Head of caudate nucleus (tissue), 42 donors: ENCODE results near the gene PTP4A2.

Experiments used
- DNase-seq, 42 donors: peaks; one replicate each; pipeline versions ENCODE4 v3.0.0 to v3.0.0-alpha.2; 2020 to 2021; ENCODE audit warnings: mixed read lengths in 7 of 42
- intact Hi-C: fragments of 100-400 bp; cut with DNase I; formaldehyde crosslinking; loops from one replicate; pipeline ENCODE4 v1.15.0; 2022

The PTP4A2 gene

DNA sequence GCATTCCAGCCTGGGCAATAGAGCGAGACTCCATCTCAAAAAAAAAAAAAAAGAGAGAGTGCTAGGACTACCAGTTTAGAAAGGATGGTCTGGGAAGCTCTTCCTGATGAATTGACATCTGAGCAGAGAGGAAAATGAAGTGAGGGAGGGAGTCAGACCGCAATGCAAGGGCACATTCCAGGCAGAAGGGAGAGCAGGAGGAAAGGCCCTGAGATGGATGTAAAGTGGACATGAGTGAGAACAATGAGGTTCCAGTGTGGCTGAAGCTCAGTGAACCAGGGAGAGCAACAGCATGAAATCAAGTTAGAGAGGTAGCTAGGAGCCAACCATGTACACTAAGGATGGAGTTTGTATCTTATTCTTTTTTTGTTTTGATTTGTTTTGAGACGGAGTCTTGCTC, 66.5 kb downstream of the PTP4A2 start:
- intact Hi-C loops: no loop called here
- no peak for DNase-seq

DNA sequence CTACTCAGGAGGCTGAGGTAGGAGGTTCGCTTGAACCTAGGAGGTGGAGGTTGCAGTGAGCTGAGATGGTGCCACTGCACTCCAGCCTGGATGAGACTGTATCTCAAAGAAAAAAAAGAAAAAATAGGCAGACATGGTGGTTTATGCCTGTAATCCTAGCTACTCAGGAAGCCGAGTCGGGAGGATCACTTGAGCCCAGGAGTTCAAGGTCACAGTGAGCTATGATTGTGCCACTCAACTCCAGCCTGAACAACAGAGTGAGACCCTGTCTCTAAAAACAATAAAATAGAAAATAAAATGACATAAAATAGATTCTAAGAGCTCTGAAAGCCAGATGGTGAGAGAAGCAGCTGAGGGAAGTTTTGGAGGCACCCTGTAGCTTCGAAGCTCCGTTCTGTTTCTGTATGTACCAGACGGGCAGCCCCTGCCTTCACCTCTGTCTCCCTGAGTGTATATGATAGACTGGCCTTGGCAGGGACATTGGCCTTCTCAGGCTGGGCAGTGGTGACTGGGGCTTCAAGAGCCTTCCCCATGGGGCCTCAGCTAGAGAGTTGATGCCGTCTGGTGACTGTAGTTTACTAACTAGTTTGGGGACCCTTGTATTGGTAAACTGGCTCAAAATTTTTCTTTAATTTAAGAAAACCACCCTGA, 68.0 kb downstream of the PTP4A2 start:
- DNase-seq: no peak
- intact Hi-C loops: no loop called here

DNA sequence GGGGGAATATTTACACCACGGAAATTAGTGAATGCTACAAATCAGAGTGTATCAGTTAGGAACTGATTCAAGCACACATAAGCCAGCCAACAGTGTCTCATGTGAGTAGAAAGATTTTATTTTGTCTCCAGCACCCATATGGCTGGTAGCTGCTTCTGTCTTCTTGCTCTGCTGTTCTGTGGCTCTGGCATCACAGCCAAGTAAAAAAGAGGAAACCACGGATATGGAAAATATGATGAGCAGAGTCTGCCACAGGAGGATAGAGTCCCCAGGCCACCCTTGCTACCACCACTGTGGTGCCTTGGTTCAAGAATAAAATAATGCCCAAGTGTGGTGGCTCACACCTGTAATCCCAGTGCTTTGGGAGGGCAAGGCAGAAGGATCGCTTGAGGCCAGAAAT, 68.7 kb downstream of the PTP4A2 start:
- intact Hi-C loops: no loop called here
- no peak for DNase-seq

DNA sequence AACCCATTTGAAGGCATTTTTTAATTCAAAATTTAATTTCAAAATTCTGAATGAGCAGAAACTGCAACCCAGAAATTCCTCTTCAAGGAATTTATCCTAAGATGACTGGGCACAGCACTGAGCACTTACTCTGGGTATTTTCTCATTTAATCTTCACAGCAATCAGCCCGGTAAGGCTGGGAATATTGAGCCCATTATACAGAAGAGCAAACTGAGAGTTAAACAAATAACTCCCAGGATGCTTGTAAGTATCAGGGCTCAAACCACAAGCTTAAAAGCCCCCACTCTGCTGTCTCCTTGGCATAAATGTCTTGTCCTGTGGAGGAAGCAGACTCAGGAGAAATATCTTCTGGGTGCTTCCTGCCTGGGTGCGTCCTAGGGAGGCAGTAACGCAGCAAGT, 69.3 kb downstream of the PTP4A2 start:
- DNase-seq: no peak
- intact Hi-C loops: no loop called here

DNA sequence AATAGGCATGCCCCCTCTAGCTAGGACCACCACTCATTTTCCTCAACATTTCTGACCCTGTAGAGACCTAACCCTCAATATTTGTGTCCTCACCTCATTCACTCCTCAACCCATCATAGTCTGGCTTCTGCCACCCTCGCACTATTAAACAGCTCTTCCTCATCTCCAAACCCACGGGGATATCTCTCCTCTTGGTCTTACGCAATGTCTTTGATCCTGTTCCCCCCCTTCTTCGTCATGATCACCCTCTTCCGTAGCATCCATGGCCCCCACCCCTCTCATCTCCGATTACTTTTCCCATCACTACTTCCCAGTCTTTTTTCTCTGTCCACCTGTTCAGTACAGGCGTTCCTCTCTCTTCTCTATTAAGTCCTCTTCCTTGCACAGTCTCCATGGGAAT, 70.6 kb downstream of the PTP4A2 start:
- DNase-seq: no peak
- intact Hi-C loops: no loop called here

DNA sequence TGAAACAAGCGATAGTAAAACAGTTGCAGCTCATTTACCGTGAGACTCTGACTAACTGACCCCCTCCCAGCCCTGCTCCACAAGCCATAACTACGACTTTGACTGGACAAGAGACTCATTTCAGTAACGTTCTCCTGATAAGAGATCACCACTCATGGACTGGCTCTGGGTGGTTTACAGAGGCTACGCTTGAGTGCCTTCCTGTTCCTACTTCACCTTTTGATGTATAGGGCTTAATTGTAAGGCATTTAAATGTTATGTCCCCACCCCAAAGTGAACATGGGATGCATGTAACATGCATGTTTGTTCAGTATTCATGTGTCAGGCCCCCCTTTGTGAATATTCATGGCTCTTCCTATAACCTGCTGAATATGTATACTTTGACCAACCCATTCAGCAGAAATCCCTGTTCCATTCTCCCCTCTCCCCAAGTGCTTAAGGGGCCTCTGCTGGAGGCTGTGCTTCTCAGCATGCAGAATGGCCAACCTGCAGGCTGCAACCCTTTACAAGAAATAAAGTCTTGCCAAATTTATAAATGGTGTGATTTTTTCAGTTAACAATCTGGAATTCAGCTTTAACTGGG, 71.6 kb downstream of the PTP4A2 start:
- intact Hi-C loops: no loop called here
- DNase-seq: peak in 1 of 42 donors; percentile 13

DNA sequence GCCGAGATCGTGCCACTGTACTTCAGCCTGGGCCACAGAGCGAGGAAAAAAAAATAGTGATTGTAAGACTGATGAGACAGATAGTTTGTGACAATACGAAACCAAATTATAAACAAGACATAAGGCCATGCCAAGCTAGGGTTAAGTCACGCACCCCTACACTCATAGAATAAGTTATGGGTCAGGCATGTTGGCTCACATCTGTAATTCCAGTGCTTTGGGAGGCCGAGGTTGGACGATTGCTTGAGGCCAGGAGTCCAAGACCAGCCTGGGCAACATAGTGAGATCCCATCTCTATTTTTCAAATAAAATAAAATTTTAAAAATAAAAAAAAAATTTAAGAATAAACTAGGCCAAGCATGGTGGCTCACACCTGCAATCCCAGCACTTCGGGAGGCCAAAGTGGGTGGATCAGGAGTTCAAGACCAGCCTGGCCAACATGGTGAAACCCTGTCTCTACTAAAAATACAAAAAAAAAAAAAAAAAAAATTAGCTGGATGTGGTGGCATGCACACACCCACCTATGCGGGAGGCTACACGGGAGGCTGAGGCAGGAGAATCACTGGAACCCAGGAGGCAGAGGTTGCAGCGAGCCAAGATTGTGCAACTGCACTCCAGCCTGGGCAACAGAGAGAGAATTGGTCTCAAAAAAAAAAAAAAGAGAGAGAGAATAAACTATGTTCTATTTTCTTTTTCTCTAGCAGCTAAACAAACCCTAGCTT, 72.3 kb downstream of the PTP4A2 start:
- no peak for DNase-seq
- intact Hi-C loops: no loop called here

DNA sequence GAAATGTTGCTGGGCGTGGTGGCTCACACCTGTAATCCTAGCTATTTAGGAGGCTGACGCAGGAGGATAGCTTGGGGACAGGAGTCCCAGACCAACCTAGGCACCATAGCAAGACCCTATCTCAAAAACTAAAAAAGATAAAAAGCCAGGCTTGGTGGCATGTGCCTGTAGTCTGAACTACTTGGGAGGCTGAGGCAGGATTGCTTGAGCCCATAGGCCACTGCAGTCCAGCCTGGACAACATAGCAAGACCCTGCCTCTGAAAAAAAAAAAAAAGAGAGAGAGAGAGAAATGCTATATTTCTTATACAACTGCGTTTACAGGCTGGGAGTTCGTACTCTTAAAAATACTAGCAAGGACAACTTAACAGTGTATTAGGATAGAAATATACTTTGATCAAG, 76.1 kb downstream of the PTP4A2 start:
- DNase-seq: peak in 1 of 42 donors; percentile 3
- intact Hi-C loops: no loop called here

DNA sequence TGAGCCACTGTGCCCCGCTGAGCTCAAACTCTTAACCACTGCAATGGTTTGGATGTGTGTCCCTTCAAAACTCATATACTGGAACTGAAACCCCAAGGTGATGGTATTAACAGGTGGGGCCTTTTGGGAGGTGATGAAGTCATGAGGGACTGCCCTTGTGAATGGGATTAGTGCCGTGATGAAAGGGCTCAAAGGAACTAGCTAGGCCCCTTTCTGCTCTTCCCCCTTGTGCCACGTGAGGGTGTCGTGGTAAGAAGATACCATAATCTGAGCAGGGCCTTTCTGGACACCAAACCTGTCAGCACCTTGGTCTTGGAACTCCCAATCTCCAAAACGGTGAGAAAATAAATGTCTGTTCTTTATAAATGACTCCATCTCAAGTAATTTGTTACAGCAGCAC, 76.8 kb downstream of the PTP4A2 start:
- DNase-seq: peak in 1 of 42 donors; percentile 1
- intact Hi-C loops: no loop called here

DNA sequence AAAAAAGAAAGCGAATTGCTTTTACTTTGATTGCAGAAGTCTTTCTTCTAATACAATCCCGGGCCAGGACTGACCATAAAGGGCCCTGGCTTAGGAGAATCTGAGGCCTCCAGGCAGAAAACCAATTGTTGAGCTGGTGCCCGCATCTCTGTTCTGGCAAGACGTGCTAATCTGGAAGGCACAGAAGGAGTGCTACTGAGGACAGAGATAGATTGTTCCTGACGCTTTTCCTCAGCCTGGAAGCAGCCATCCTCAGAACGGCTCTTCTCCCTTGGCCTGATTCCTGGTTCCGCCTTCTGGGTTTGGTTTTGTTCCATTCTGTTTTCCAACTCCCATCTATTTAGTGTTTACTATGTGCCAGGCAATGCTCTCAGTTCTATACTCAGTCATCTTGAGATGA, 77.6 kb downstream of the PTP4A2 start:
- intact Hi-C loops: no loop called here
- DNase-seq: peak in 20 of 42 donors; percentile 7 to 70 (median 23)

DNA sequence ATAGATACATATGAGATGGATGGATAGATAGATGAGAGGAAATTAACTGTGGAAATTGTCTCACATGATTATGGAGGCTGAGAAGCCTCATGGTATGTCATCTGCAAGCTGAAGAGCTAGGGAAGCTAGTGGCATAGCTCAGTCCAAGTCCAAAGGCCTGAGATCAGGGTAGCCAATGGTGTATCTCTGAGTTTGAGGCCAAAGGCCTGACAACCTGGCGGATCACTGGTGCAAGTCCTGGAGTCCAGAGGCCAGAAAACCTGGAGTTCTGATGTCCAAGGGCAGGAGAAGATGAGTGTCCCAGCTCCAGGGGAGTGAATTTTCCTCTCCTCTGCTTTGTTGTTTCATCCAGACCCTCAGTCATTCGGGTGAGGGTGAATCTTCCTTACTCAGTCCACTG, 78.4 kb downstream of the PTP4A2 start:
- intact Hi-C loops: no loop called here
- no peak for DNase-seq

DNA sequence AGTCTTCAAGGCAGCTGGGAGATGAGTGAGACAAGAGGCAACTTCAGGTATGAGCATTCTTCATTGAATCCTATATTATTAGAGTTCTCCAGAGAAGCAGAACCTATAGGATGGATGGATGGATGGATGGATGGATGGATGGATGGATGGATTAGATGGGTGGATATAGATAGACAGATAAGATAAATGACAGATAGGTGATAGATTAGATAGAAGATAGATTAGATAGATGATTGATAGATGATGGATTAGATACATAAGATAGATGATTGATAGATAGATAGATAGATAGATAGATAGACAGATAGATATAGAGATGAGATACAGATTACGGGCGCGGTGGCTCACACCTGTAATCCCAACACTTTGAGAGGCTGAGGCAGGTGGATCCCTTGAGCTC, 79.1 kb downstream of the PTP4A2 start:
- intact Hi-C loops: no loop called here
- no peak for DNase-seq

DNA sequence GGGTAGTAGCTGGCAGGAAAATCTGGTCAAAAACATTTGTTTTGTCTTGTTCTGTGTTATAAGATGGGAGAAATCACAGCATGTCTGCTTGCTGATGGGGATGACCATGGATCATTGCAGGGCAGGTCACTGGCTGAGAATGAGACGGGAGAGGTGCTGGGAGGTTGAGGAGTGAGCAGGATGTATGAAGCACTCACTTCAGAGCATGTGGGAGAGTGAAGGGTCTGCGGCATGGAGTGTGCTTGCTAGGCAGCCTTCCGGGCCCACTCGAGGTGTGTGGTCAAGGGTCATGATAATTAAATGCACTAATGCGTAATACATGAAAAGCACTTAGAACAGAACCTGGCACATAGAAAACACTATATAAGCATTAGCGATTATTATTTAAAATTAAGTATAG, 80.3 kb downstream of the PTP4A2 start:
- intact Hi-C loops: no loop called here
- peak in 1 of 42 donors; percentile 9 for DNase-seq
